Measurements from ENCODE around the gene GPHA2.

The GPHA2 gene

GRCh38 chr11:64923944-64924909 is 11.5 kb downstream of the GPHA2 start, which contains the start of gene PPP2R5B:
TSS of gene PPP2R5B (plus strand) at chr11:64924689. CDS start at chr11:64925735, 1,046 bp downstream.
- no peak for TF ChIP-seq CTCF (IDR thresholded peaks at IDR 0.05; ENCODE audit: low read depth, low read length)
- H3K4me3 ChIP-seq (replicated peaks in 1 of 2; ENCODE audit: low read depth in 2 of 2, low read length in 2 of 2), result peak within 1 kb of the TSS; percentile 89 to 93
- peak; percentile 95 to 96 for DNase-seq (ENCODE audit: low read depth in 2 of 2)

DNA sequence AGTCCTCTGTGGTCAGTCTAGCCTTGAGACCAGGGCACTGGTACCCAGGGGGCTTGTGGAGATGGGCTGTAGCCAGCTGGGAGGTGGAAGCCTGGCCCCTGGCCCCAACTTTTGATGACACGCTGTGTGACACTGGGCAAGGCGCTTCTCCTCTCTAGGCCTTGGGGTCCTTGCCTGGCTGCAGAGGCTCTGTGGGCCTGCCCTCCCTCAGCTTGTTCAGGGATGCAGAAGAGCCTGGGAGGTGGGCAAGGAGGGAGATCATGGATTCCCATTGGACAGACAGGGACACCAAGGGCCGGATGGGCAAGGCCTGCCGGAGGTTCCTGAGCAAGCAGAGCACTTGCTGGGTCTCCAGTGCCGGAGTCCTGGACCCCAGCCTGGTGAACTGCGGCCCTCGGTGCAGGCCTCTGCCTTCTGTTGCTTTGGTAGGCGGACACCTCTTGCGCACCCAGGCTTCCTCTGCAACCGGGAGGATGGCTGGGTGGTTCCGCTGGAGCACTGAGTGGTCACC is 12.5 kb downstream of the GPHA2 start:
- no peak overlapping the region for H3K4me3 ChIP-seq (replicated peaks in 1 of 2; ENCODE audit: low read depth in 2 of 2, low read length in 2 of 2)
- no peak for TF ChIP-seq CTCF (IDR thresholded peaks at IDR 0.05; ENCODE audit: low read depth, low read length)
- no peak for DNase-seq (ENCODE audit: low read depth in 2 of 2)

DNA sequence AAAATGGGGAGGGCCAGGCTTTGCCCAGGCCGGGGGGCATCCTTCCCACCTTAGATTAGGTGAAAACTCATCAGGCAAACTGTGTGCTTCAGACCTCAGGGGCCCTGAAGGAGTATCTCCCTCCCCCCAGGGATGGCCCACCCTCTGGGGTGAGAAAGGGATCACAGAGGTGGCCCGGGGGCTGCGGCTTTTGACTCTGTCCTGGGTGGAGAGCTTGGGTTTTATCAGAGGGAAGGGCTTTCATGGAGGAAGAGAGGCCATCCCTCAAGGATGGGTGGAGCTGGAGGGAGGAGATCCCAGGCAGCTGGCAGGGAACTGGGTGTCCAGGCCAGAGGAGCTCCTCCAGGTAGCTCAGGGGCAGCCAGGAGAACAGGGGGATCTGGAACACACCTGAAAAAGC is 14.3 kb downstream of the GPHA2 start:
- no peak for DNase-seq (ENCODE audit: low read depth in 2 of 2)
- H3K4me3 ChIP-seq (replicated peaks in 1 of 2; ENCODE audit: low read depth in 2 of 2, low read length in 2 of 2), result no peak overlapping the region
- no peak for TF ChIP-seq CTCF (IDR thresholded peaks at IDR 0.05; ENCODE audit: low read depth, low read length)

- no peak for DNase-seq (ENCODE audit: low read depth in 2 of 2)
- no peak overlapping the region for H3K4me3 ChIP-seq (replicated peaks in 1 of 2; ENCODE audit: low read depth in 2 of 2, low read length in 2 of 2)
- no peak for TF ChIP-seq CTCF (IDR thresholded peaks at IDR 0.05; ENCODE audit: low read depth, low read length)
Observed at GRCh38 chr11:64920124-64920523, 15.6 kb downstream of the GPHA2 start.

GRCh38 chr11:64919627-64920026 is 16.1 kb downstream of the GPHA2 start:
- TF ChIP-seq CTCF (IDR thresholded peaks at IDR 0.05; ENCODE audit: low read depth, low read length), result no peak
- no peak overlapping the region for H3K4me3 ChIP-seq (replicated peaks in 1 of 2; ENCODE audit: low read depth in 2 of 2, low read length in 2 of 2)

GRCh38 chr11:64918017-64918416 is 17.7 kb downstream of the GPHA2 start:
- TF ChIP-seq CTCF (IDR thresholded peaks at IDR 0.05; ENCODE audit: low read depth, low read length), result peak; percentile 29
- DNase-seq (ENCODE audit: low read depth in 2 of 2), result peak; percentile 62 to 75
- H3K4me3 ChIP-seq (replicated peaks in 1 of 2; ENCODE audit: low read depth in 2 of 2, low read length in 2 of 2), result peak overlapping the region; percentile 50 to 92

More at GRCh38 chr11:64919627-64920026, 16.1 kb downstream of the GPHA2 start:
- DNase-seq (ENCODE audit: low read depth in 2 of 2), result no peak

Data from cardiac fibroblast (primary cell).